Tibial artery (tissue), 4 donors: ENCODE data around the gene PI4KA.
"Not testable (repeated sequence)": the region's sequence is repeated elsewhere in the genome, so short reads cannot be mapped to it uniquely, and the experiment has no call there.

Experiments used
- DNase-seq, 2 donors: peaks; one replicate each; pipeline ENCODE4 v3.0.0-alpha.2; 2019
- H3K27ac ChIP-seq, 2 donors: fragments of 200-600 bp; sonication (generic) in 1 of 2; 1 replicate in 1 of 2; 2 replicates in 1 of 2; pipeline ENCODE4 v1.5.1; 2018 to 2019; ENCODE audit warnings: mild to moderate bottlenecking in 1 of 2
- H3K27me3 ChIP-seq, 2 donors: fragments of 200-600 bp; sonication (generic) in 1 of 2; one replicate each; pipeline versions ENCODE4 v1.5.1 to v1.6.0; 2016 to 2019
- H3K36me3 ChIP-seq, 3 donors: fragments of 200-600 bp; sonication (generic) in 2 of 3; one replicate each; pipeline ENCODE4 v1.5.1; 2016 to 2019; ENCODE audit warnings: mild to moderate bottlenecking in 2 of 3
- H3K4me1 ChIP-seq, 4 donors: fragments of 200-600 bp; sonication (generic) in 2 of 4; 1 replicate in 3 of 4; 2 replicates in 1 of 4; pipeline ENCODE4 v1.5.1; 2016 to 2019
- H3K4me3 ChIP-seq, 2 donors: fragments of 200-600 bp; sonication (generic) in 1 of 2; 1 replicate in 1 of 2; 2 replicates in 1 of 2; pipeline ENCODE4 v1.5.1; 2018 to 2019; ENCODE audit warnings: mild to moderate bottlenecking in 2 of 2
- H3K9me3 ChIP-seq, 3 donors: fragments of 200-600 bp; sonication (generic) in 1 of 3; one replicate each; pipeline ENCODE4 v1.5.1; 2016 to 2019
- CTCF ChIP-seq, 2 experiments: fragments of 200-600 bp in 1 of 2; fragments of 450-650 bp in 1 of 2; IDR thresholded peaks; one replicate each; pipeline ENCODE4 v1.5.1; 2017 to 2019; ENCODE audit warnings: antibody characterized with exemption in 2 of 2, mild to moderate bottlenecking in 1 of 2, moderate library complexity in 1 of 2
- intact Hi-C: fragments of 100-400 bp; cut with DNase I; formaldehyde crosslinking; loops from one replicate; pipeline ENCODE4 v1.15.0; 2023; ENCODE audit warnings: low total_unique reads

The PI4KA gene

GRCh38 chr22:20773793-20774212 lies 84.8 kb downstream of the PI4KA start, which contains the start of gene SERPIND1:
Gene SERPIND1 (plus strand): TSS chr22:20774113. CDS start chr22:20779313, 5,200 bp downstream.
- no peak for TF ChIP-seq CTCF (IDR thresholded peaks at IDR 0.05)
- Histone ChIP-seq H3K36me3 (peaks cover 6 to 37% (median 7%) of the 10 kb centered on the region in 3 donors), H3K27ac (no peak within 1 kb of the TSS), H3K4me3 (no peak within 1 kb of the TSS), H3K4me1 (peaks cover 0 to 11% (median 0%) of the 10 kb centered on the region in 4 donors), H3K27me3 (no peaks in the 10 kb centered on the region), H3K9me3 (no peaks in the 10 kb centered on the region)
- intact Hi-C loops = no loop called here
- no peak for DNase-seq

GRCh38 chr22:20771918-20772625 lies 86.5 kb downstream of the PI4KA start:
- Histone ChIP-seq H3K4me1 (peaks cover 0 to 11% (median 0%) of the 10 kb centered on the region in 4 donors), H3K27ac (no peak overlapping the region), H3K36me3 (peaks cover 6 to 42% (median 7%) of the 10 kb centered on the region in 3 donors), H3K4me3 (no peak overlapping the region), H3K9me3 (no peaks in the 10 kb centered on the region), H3K27me3 (no peaks in the 10 kb centered on the region)
- TF ChIP-seq CTCF (IDR thresholded peaks at IDR 0.05) = no peak
- DNase-seq = no peak
- intact Hi-C loops = no loop called here

DNA sequence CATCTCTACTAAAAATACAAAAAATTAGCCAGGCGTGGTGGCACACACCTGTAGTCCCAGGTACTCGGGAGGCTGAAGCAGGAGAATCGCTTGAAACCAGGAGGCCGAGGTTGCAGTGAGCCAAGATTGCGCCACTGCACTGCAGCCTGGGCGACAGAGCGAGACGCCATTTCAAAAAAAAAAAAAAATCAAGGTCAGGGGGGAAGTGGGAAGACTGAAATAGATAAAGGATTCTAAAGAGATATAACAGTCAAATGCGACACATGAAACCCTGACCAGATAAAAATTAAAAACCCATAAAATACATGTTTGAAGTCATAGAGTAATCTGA lies 89.2 kb downstream of the PI4KA start:
- H3K27me3 ChIP-seq, H3K27ac ChIP-seq, H3K4me1 ChIP-seq, H3K9me3 ChIP-seq, intact Hi-C loops, H3K4me3 ChIP-seq, DNase-seq: not testable (repeated sequence)
- peaks cover 14 to 51% (median 20%) of the 10 kb centered on the region in 3 donors for H3K36me3 ChIP-seq

DNA sequence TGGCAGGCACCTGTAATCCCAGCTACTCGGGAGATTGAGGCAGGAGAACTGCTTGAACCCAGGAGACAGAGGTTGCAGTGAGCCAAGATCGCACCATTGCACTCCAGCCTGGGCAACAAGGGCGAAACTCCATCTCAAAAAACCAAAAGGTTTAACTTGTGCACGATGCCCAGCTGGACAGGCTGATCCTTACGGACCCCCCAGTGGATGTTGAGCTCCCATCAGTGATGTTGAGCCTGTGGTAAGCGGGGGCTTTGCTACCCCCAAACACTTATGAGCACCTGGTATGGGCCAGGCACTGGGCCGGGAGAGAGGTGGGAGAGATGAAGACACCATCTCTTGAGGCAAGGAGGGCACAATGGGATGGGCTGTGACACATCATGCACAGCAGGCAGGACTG lies 92.1 kb downstream of the PI4KA start:
- TF ChIP-seq CTCF (IDR thresholded peaks at IDR 0.05) = no peak
- no peaks in the 10 kb centered on the region for H3K27me3 ChIP-seq

GRCh38 chr22:20765938-20766337 lies 92.7 kb downstream of the PI4KA start:
- TF ChIP-seq CTCF (IDR thresholded peaks at IDR 0.05) = no peak
- Histone ChIP-seq H3K27me3 (no peaks in the 10 kb centered on the region), H3K9me3 (no peaks in the 10 kb centered on the region), H3K4me1 (no peaks in the 10 kb centered on the region), H3K4me3 (no peak overlapping the region), H3K27ac (no peak overlapping the region), H3K36me3 (peaks cover 43 to 74% (median 56%) of the 10 kb centered on the region in 3 donors)
- no peak for DNase-seq
- intact Hi-C loops = no loop called here

More for the DNA sequence above, 92.1 kb downstream of the PI4KA start:
- H3K9me3 ChIP-seq = no peaks in the 10 kb centered on the region
- no peak overlapping the region for H3K4me3 ChIP-seq
- DNase-seq = no peak
- no peaks in the 10 kb centered on the region for H3K4me1 ChIP-seq
- H3K36me3 ChIP-seq = peaks cover 37 to 68% (median 50%) of the 10 kb centered on the region in 3 donors
- intact Hi-C loops = no loop called here
- H3K27ac ChIP-seq = no peak overlapping the region

GRCh38 chr22:20764729-20765128 lies 93.9 kb downstream of the PI4KA start:
- no peak for DNase-seq
- H3K9me3 ChIP-seq = no peaks in the 10 kb centered on the region
- no peak overlapping the region for H3K27ac ChIP-seq
- intact Hi-C loops = no loop called here
- H3K36me3 ChIP-seq = peaks cover 53 to 81% (median 65%) of the 10 kb centered on the region in 3 donors
- no peak for TF ChIP-seq CTCF (IDR thresholded peaks at IDR 0.05)
- no peaks in the 10 kb centered on the region for H3K27me3 ChIP-seq
- H3K4me3 ChIP-seq = no peak overlapping the region
- H3K4me1 ChIP-seq = no peaks in the 10 kb centered on the region
